ENCODE data around the gene LDLRAD1.

LDLRAD1 gene

GRCh38 chr1:53995683-53996082 is 22.3 kb downstream of the LDLRAD1 start:
- no peak for TF ChIP-seq POLR2AphosphoS5 (IDR thresholded peaks at IDR 0.05; ENCODE audit: low read depth, low read length)

GRCh38 chr1:53992085-53992874 is 25.7 kb downstream of the LDLRAD1 start:
- TF ChIP-seq SIN3A (IDR thresholded peaks at IDR 0.05; ENCODE audit: borderline replicate concordance, insufficient read depth, low read length) = no peak
- no peak for TF ChIP-seq TAF1 (IDR thresholded peaks at IDR 0.05; ENCODE audit: borderline replicate concordance, insufficient read depth, low read length)
- no peak for TF ChIP-seq FOXP2 (optimal IDR thresholded peaks at IDR 0.05; ENCODE audit: borderline replicate concordance, extremely low read depth, extremely low read length, insufficient read depth)
- no peak for TF ChIP-seq POLR2AphosphoS5 (IDR thresholded peaks at IDR 0.05; ENCODE audit: low read depth, low read length)
- TF ChIP-seq REST (IDR thresholded peaks at IDR 0.05; ENCODE audit: insufficient read depth in 1 of 2, low read depth in 2 of 2, low read length in 2 of 2) = no peak

- TF ChIP-seq TAF1 (IDR thresholded peaks at IDR 0.05; ENCODE audit: borderline replicate concordance, insufficient read depth, low read length) = no peak
- no peak for TF ChIP-seq FOXP2 (optimal IDR thresholded peaks at IDR 0.05; ENCODE audit: borderline replicate concordance, extremely low read depth, extremely low read length, insufficient read depth)
- no peak for TF ChIP-seq REST (IDR thresholded peaks at IDR 0.05; ENCODE audit: insufficient read depth in 1 of 2, low read depth in 2 of 2, low read length in 2 of 2)
- no peak for TF ChIP-seq POLR2AphosphoS5 (IDR thresholded peaks at IDR 0.05; ENCODE audit: low read depth, low read length)
- TF ChIP-seq SIN3A (IDR thresholded peaks at IDR 0.05; ENCODE audit: borderline replicate concordance, insufficient read depth, low read length) = no peak
These were observed 30.1 kb downstream of the LDLRAD1 start for GRCh38 chr1:53987880-53988279.

GRCh38 chr1:53986458-53986857 is 31.5 kb downstream of the LDLRAD1 start:
- TF ChIP-seq SIN3A (IDR thresholded peaks at IDR 0.05; ENCODE audit: borderline replicate concordance, insufficient read depth, low read length) (no peak), POLR2AphosphoS5 (IDR thresholded peaks at IDR 0.05; ENCODE audit: low read depth, low read length) (no peak), TAF1 (IDR thresholded peaks at IDR 0.05; ENCODE audit: borderline replicate concordance, insufficient read depth, low read length) (no peak), FOXP2 (optimal IDR thresholded peaks at IDR 0.05; ENCODE audit: borderline replicate concordance, extremely low read depth, extremely low read length, insufficient read depth) (no peak), REST (IDR thresholded peaks at IDR 0.05; ENCODE audit: insufficient read depth in 1 of 2, low read depth in 2 of 2, low read length in 2 of 2) (no peak)

GRCh38 chr1:53984726-53985125 is 33.3 kb downstream of the LDLRAD1 start:
- TF ChIP-seq TAF1 (IDR thresholded peaks at IDR 0.05; ENCODE audit: borderline replicate concordance, insufficient read depth, low read length) (no peak), REST (IDR thresholded peaks at IDR 0.05; ENCODE audit: insufficient read depth in 1 of 2, low read depth in 2 of 2, low read length in 2 of 2) (no peak), POLR2AphosphoS5 (IDR thresholded peaks at IDR 0.05; ENCODE audit: low read depth, low read length) (no peak), FOXP2 (optimal IDR thresholded peaks at IDR 0.05; ENCODE audit: borderline replicate concordance, extremely low read depth, extremely low read length, insufficient read depth) (no peak), SIN3A (IDR thresholded peaks at IDR 0.05; ENCODE audit: borderline replicate concordance, insufficient read depth, low read length) (no peak)
